ENCODE results near the gene STMN1. TPM values are rescaled to one million over a fixed set of nuclear protein-coding genes. Genes with fewer than 3 reads are reported as not detected.

Gene STMN1
- total RNA-seq, 4 donors from 2014 or later, result 21.8 to 33.6 (median 28.1) TPM

- WGBS, result 91% methylated on average over 1 of the region's 1 CpG
- peaks cover 3% of the 10 kb centered on the region for H3K36me3 ChIP-seq
- no peak overlapping the region for H3K4me3 ChIP-seq
- H3K27ac ChIP-seq, result no peak overlapping the region
- H3K9me3 ChIP-seq, result no peaks in the 10 kb centered on the region
- H3K27me3 ChIP-seq, result no peaks in the 10 kb centered on the region
- H3K4me1 ChIP-seq, result peaks cover 61% of the 10 kb centered on the region
- DNase-seq (ENCODE audit: low spot score in 2 of 2), result no peak
- no peak for TF ChIP-seq EP300 (IDR thresholded peaks at IDR 0.05)
- TF ChIP-seq POLR2AphosphoS5 (IDR thresholded peaks at IDR 0.05), result no peak
- TF ChIP-seq, protein P1, sequence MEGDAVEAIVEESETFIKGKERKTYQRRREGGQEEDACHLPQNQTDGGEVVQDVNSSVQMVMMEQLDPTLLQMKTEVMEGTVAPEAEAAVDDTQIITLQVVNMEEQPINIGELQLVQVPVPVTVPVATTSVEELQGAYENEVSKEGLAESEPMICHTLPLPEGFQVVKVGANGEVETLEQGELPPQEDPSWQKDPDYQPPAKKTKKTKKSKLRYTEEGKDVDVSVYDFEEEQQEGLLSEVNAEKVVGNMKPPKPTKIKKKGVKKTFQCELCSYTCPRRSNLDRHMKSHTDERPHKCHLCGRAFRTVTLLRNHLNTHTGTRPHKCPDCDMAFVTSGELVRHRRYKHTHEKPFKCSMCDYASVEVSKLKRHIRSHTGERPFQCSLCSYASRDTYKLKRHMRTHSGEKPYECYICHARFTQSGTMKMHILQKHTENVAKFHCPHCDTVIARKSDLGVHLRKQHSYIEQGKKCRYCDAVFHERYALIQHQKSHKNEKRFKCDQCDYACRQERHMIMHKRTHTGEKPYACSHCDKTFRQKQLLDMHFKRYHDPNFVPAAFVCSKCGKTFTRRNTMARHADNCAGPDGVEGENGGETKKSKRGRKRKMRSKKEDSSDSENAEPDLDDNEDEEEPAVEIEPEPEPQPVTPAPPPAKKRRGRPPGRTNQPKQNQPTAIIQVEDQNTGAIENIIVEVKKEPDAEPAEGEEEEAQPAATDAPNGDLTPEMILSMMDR (IDR thresholded peaks at IDR 0.05), result no peak
- TF ChIP-seq POLR2A (IDR thresholded peaks at IDR 0.05), result no peak
Measured at GRCh38 chr1:25870614-25871013, 35.6 kb downstream of the STMN1 start.

- WGBS, result 63% methylated on average over 6 of the region's 6 CpGs
- Histone ChIP-seq H3K4me1 (peaks cover 55% of the 10 kb centered on the region), H3K27ac (no peak overlapping the region)
Measured at GRCh38 chr1:25869909-25870606, 36.2 kb downstream of the STMN1 start.

GRCh38 chr1:25867210-25867991 is 38.8 kb downstream of the STMN1 start:
- Histone ChIP-seq H3K4me1 (peaks cover 44% of the 10 kb centered on the region), H3K4me3 (no peak overlapping the region), H3K27me3 (no peaks in the 10 kb centered on the region), H3K9me3 (no peaks in the 10 kb centered on the region), H3K27ac (no peak overlapping the region), H3K36me3 (peaks cover 16% of the 10 kb centered on the region)
- 68% methylated on average over 9 of the region's 9 CpGs for WGBS
- DNase-seq (ENCODE audit: low spot score in 2 of 2), result no peak
- TF ChIP-seq EP300 (IDR thresholded peaks at IDR 0.05) (no peak), POLR2AphosphoS5 (IDR thresholded peaks at IDR 0.05) (no peak), POLR2A (IDR thresholded peaks at IDR 0.05) (no peak)
- TF ChIP-seq, protein P1 (IDR thresholded peaks at IDR 0.05), result no peak

More at GRCh38 chr1:25869909-25870606, 36.2 kb downstream of the STMN1 start:
- Histone ChIP-seq H3K4me3 (no peak overlapping the region), H3K9me3 (no peaks in the 10 kb centered on the region), H3K36me3 (peaks cover 3% of the 10 kb centered on the region), H3K27me3 (no peaks in the 10 kb centered on the region)
- no peak for DNase-seq (ENCODE audit: low spot score in 2 of 2)
- TF ChIP-seq POLR2AphosphoS5 (IDR thresholded peaks at IDR 0.05) (no peak), EP300 (IDR thresholded peaks at IDR 0.05) (no peak), POLR2A (IDR thresholded peaks at IDR 0.05) (no peak)
- TF ChIP-seq, protein P1 (IDR thresholded peaks at IDR 0.05), result no peak

DNA sequence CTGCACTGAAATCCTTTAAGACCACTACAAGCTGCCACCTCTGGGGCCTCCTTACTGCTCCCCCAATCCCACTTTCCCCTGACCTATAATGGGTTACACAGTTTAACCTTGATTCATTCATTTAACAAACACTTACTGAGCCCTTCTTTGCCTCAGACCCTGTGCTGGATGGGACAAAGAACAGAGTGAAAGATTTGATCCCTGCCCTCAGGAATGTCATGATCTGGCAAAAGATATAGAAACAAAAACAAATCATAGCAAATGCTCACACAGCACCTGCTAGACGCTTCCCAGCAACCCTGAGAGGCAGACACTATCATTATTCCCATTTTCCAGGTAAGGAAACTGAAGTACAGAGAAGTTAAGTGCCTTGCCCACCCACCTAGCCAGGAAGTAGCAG is 39.9 kb downstream of the STMN1 start:
- H3K27me3 ChIP-seq, result no peaks in the 10 kb centered on the region
- peaks cover 18% of the 10 kb centered on the region for H3K36me3 ChIP-seq
- no peak for DNase-seq (ENCODE audit: low spot score in 2 of 2)
- TF ChIP-seq EP300 (IDR thresholded peaks at IDR 0.05), result no peak
- no peak for TF ChIP-seq POLR2A (IDR thresholded peaks at IDR 0.05)
- TF ChIP-seq, protein P1 (IDR thresholded peaks at IDR 0.05), result no peak
- no peak for TF ChIP-seq POLR2AphosphoS5 (IDR thresholded peaks at IDR 0.05)
- H3K4me1 ChIP-seq, result peaks cover 33% of the 10 kb centered on the region
- H3K4me3 ChIP-seq, result no peak overlapping the region
- 76% methylated on average over 1 of the region's 1 CpG for WGBS
- H3K27ac ChIP-seq, result no peak overlapping the region
- H3K9me3 ChIP-seq, result no peaks in the 10 kb centered on the region

DNA sequence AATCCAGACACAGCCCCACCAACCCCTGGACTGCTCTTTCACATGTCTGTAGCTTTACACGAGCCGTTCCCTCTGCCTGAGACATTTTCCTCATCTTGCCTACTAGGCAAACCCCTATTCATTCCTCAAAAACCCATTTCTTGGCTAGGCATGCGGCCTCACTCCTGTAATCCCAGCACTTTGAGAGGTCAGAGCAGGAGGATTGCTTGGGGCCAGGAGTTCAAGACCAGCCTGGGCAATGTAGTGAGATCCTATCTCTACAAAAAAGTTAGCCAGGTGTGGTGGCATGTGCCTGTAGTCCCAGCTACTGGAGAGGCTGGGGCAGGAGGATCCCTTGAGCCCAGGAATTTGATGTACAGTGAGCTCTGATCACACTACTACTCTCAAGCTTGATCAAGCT is 41.8 kb downstream of the STMN1 start:
- H3K27ac ChIP-seq, result no peak overlapping the region
- H3K27me3 ChIP-seq, result no peaks in the 10 kb centered on the region
- WGBS, result 83% methylated on average over 3 of the region's 3 CpGs
- H3K4me3 ChIP-seq, result no peak overlapping the region
- no peaks in the 10 kb centered on the region for H3K9me3 ChIP-seq
- no peak for TF ChIP-seq POLR2A (IDR thresholded peaks at IDR 0.05)
- no peak for TF ChIP-seq EP300 (IDR thresholded peaks at IDR 0.05)
- no peak for TF ChIP-seq POLR2AphosphoS5 (IDR thresholded peaks at IDR 0.05)
- TF ChIP-seq, protein P1 (IDR thresholded peaks at IDR 0.05), result no peak
- H3K4me1 ChIP-seq, result peaks cover 35% of the 10 kb centered on the region
- no peak for DNase-seq (ENCODE audit: low spot score in 2 of 2)
- H3K36me3 ChIP-seq, result peaks cover 18% of the 10 kb centered on the region
